ENCODE data around the gene NUP214. TPM values are rescaled to one million over a fixed set of nuclear protein-coding genes. Genes with fewer than 3 reads are reported as not detected.

Gene NUP214
- polyA plus RNA-seq, 1 of the 3 experiments (the other 2 are of a cell fraction): 8.0 TPM

GRCh38 chr9:131282175-131282574 lies 156.8 kb downstream of the NUP214 start:
- no peak for DNase-seq
- no peaks in the 10 kb centered on the region for H3F3A ChIP-seq (replicated peaks; ENCODE audit: insufficient read depth)
- ChIA-PET CTCF (no interaction called here), POLR2A (no interaction called here)
- H3K79me2 ChIP-seq (ENCODE audit: insufficient read depth): no peaks in the 10 kb centered on the region
- H3K9me3 ChIP-seq: no peaks in the 10 kb centered on the region
- no peaks in the 10 kb centered on the region for H3K36me3 ChIP-seq (replicated peaks in 1 of 2; ENCODE audit: control insufficient read depth in 1 of 2, insufficient read depth in 2 of 2, low read length in 1 of 2)
- H3K4me3 ChIP-seq (ENCODE audit: low read depth in 2 of 2, low read length in 1 of 2): no peak overlapping the region
- no peak overlapping the region for H3K27ac ChIP-seq (ENCODE audit: low read depth in 2 of 2, low read length in 1 of 2)
- 66% methylated on average over 4 of the region's 4 CpGs for WGBS (ENCODE audit: low lambda C conversion rate)
- H3K27me3 ChIP-seq (ENCODE audit: insufficient read depth): peaks cover 7% of the 10 kb centered on the region; the same call in 1 of the 2 replicates
- H3K4me2 ChIP-seq: 0 out of 2 replicates have a peak overlapping the region, but pooled peaks have one; percentile 68
- no peaks in the 10 kb centered on the region for H3K9me2 ChIP-seq
- H3K9ac ChIP-seq: no peak overlapping the region
- H3K4me1 ChIP-seq (ENCODE audit: control insufficient read depth in 1 of 2, insufficient read depth in 2 of 2, low read depth in 1 of 2, low read length in 1 of 2): peaks cover 0 to 4% of the 10 kb centered on the region in 2 experiments; a peak in 1 of 4 replicates
- no peak overlapping the region for H2AFZ ChIP-seq (ENCODE audit: low read depth)
- H4K20me1 ChIP-seq (ENCODE audit: insufficient read depth): no peaks in the 10 kb centered on the region
- TF ChIP-seq ELF1 (IDR thresholded peaks at IDR 0.05): no peak
- TF ChIP-seq MEF2A (IDR thresholded peaks at IDR 0.05; ENCODE audit: borderline replicate concordance, low read depth): no peak
- TF ChIP-seq RXRA (IDR thresholded peaks at IDR 0.05; ENCODE audit: borderline replicate concordance, low read depth): no peak
- TF ChIP-seq REST (IDR thresholded peaks at IDR 0.05; ENCODE audit: low read depth, low read length): no peak
- TF ChIP-seq FOSL2 (IDR thresholded peaks at IDR 0.05; ENCODE audit: borderline replicate concordance, low read depth): no peak
- no peak for TF ChIP-seq JUND (IDR thresholded peaks at IDR 0.05)
- TF ChIP-seq TCF12 (IDR thresholded peaks at IDR 0.05): no peak
- TF ChIP-seq POLR2AphosphoS5 (IDR thresholded peaks at IDR 0.05; ENCODE audit: low read depth, low read length): no peak
- TF ChIP-seq CHD2 (IDR thresholded peaks at IDR 0.05; ENCODE audit: low read length, partially characterized antibody): no peak
- no peak for TF ChIP-seq MAX (IDR thresholded peaks at IDR 0.05; ENCODE audit: low read depth)
- TF ChIP-seq GATA2 (CRISPR knock-in tag; IDR thresholded peaks at IDR 0.05): no peak
- no peak for TF ChIP-seq CTCF (IDR thresholded peaks at IDR 0.05)

Data from SK-N-SH (cell line).